PC-3 (cell line): ENCODE results near the gene OR52A1.

Experiments
- CTCF ChIP-seq: fragments of 300-600 bp; sonication (generic); conservative IDR thresholded peaks from 2 replicates; pipeline ENCODE4 v1.5.1; 2017; ENCODE audit warnings: antibody characterized with exemption, low read depth, mild to moderate bottlenecking, low read length
- EZH2 ChIP-seq: fragments of 300-600 bp; sonication (generic); IDR thresholded peaks from one replicate; pipeline ENCODE4 v1.6.1; 2017; ENCODE audit warnings: antibody characterized with exemption, mild to moderate bottlenecking, low read length; ENCODE audit not compliant: unreplicated experiment

- TF ChIP-seq CTCF = no peak
- TF ChIP-seq EZH2 = no peak
Measured at GRCh38 chr11:5107285-5107684, 47.3 kb downstream of the OR52A1 start.
